Urinary bladder (tissue), 4 donors: ENCODE measurements around the gene NUP85. TPM values are rescaled to one million over a fixed set of nuclear protein-coding genes. Genes with fewer than 3 reads are reported as not detected.
"Not testable (repeated sequence)": the region's sequence is repeated elsewhere in the genome, so short reads cannot be mapped to it uniquely, and the experiment has no call there.

Experiments used
- DNase-seq: peaks from one replicate; pipeline ENCODE4 v3.0.0-alpha.2; 2015; ENCODE audit errors: extremely low spot score
- H3K27ac ChIP-seq: one replicate; pipeline ENCODE4 v1.5.1; 2013; ENCODE audit warnings: low read depth, mild to moderate bottlenecking, moderate library complexity
- H3K36me3 ChIP-seq: one replicate; pipeline ENCODE4 v1.6.1; 2013; ENCODE audit warnings: mild to moderate bottlenecking, moderate library complexity; ENCODE audit not compliant: insufficient read depth
- H3K4me1 ChIP-seq: one replicate; pipeline ENCODE4 v1.6.1; 2013; ENCODE audit warnings: mild to moderate bottlenecking, moderate library complexity; ENCODE audit not compliant: insufficient read depth
- H3K4me3 ChIP-seq: one replicate; pipeline ENCODE4 v1.5.1; 2013; ENCODE audit warnings: low read depth, low read length
- WGBS: extraction: QIAGEN DNeasy Blood & Tissue Kit; methylation state at CpG from one replicate; pipeline ENCODE4 v1.1.7; 2013; 5-methylcytosine and 5-hydroxymethylcytosine counted together
- polyA plus RNA-seq: library from polyadenylated mRNA; stranded (reverse); fragments of 200-250 nt; gene quantifications from one replicate; pipeline ENCODE4 v1.2.3, GENCODE V29; 2013
- total RNA-seq: library from RNA; depleted of rRNA; stranded (reverse); fragments of >200 nt; gene quantifications from one replicate; pipeline ENCODE4 v1.2.3, GENCODE V29; 2014
- donor health status: healthy with polysubstance abuse.
- donor health status: healthy.

The NUP85 gene
- total and polyA plus RNA-seq, 2 donors: 36.6 to 40.2 TPM

GRCh38 chr17:75181608-75182318, 23.7 kb upstream of the NUP85 start:
- peak overlapping the region; percentile 98 for H3K27ac ChIP-seq
- peaks cover 2% of the 10 kb centered on the region for H3K36me3 ChIP-seq
- H3K4me1 ChIP-seq: no peaks in the 10 kb centered on the region
- no peak for DNase-seq
- peak overlapping the region; percentile 98 for H3K4me3 ChIP-seq
- under 1% methylated on average over 34 of the region's 34 CpGs for WGBS

GRCh38 chr17:75182319-75182568, 23.2 kb upstream of the NUP85 start:
- Histone ChIP-seq H3K4me1 (no peaks in the 10 kb centered on the region), H3K36me3 (peaks cover 2% of the 10 kb centered on the region), H3K27ac (peak overlapping the region; percentile 98), H3K4me3 (peak overlapping the region; percentile 98)
- under 1% methylated on average over 33 of the region's 33 CpGs for WGBS
- no peak for DNase-seq

DNA sequence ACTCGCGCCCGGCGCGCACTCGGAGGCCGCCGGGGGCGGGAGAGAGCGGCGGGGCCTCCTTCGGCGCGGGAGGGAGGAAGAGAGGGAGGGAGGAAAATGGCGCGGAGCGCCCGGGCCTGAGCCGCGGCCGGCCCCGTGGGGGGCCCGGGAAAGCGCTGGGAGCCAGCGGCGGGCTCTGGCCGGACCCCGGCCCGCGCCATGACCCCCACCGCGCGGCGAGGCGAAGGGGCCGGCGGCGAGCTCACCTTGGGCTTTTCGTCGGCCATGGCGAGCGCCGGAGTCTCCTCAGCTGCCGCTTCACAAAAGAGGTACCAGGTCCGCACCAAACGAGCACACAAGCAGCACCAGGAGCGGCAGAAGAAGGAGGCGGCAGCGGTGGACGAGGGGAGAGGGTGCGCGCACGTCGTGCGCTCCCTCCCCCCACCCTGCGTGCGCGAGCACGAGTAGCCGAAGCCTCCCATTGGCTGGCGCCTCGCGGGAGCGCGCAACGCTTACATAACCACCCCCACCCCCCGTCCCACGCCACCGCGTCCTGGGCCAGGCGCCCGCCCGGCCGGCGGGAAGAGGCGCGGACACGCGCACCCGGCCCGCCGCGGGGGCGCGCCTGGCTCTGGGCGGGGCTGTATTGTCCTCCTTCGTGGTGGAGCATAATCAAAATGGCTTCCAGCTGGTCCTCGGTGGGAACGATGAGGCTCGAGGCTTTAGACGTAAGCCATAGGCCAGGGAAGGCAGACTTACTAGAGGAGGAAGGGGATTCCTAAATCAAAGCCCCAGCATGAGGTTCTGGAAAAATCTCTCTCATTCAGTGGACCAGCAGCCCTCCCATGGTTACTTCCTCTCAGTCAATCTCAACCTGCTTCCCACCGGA, 22.7 kb upstream of the NUP85 start, which contains the start of gene SUMO2:
Gene SUMO2 (minus strand): TSS at position 391 of the 868 bp plus-strand sequence. CDS start 125 bp downstream, at position 266.
- peak; percentile 73 for DNase-seq
- H3K36me3 ChIP-seq: peaks cover 2% of the 10 kb centered on the region
- peak within 1 kb of the TSS; percentile 98 for H3K4me3 ChIP-seq
- no peaks in the 10 kb centered on the region for H3K4me1 ChIP-seq
- peak within 1 kb of the TSS; percentile 98 for H3K27ac ChIP-seq
- 1% methylated on average over 91 of the region's 92 CpGs for WGBS

- no peak overlapping the region for H3K4me3 ChIP-seq
- DNase-seq: no peak
- WGBS: 95% methylated on average over 9 of the region's 9 CpGs
- H3K36me3 ChIP-seq: no peaks in the 10 kb centered on the region
- no peaks in the 10 kb centered on the region for H3K4me1 ChIP-seq
- no peak overlapping the region for H3K27ac ChIP-seq
Measured at GRCh38 chr17:75183999-75184884, 21.2 kb upstream of the NUP85 start.

DNA sequence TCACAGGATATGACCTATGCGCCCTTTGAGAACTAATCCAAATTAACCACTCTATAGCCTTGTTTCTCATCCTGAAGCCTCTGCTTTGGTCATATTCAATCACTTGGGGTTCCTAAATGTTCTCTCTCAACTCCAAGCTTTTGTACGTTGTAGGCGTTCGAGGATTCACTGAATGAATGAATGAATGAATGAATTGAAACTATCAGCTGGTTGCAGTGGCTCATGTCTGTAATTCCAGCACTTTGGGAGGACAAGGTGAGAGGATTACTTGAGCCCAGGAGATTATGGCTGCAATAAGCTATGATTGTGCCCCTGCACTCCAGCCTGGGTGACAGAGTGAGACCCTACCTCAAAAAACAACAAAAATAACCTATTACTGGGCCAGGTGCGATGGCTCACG, 16.9 kb upstream of the NUP85 start:
- Histone ChIP-seq H3K4me1 (no peaks in the 10 kb centered on the region), H3K36me3 (no peaks in the 10 kb centered on the region), H3K4me3 (no peak overlapping the region), H3K27ac (no peak overlapping the region)
- WGBS: 89% methylated on average over 6 of the region's 6 CpGs
- no peak for DNase-seq

DNA sequence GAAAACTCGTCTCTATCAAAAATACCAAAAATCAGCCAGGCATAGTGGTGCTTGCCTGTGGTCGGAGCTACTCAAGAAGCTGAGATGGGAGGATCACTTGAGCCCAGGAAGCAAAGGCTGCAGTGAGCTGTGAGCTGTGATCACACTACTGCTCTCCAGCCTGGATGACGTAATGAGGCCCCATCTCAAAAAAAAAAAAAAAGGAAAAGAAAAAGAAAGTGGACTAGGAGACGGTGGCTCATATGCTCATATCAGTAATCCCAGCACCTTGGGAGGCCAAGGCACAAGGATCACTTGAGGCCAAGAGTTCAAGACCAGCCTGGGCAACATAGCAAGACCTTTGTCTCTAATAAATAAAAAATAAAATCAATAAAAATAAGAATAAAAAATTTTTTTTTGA, 13.9 kb upstream of the NUP85 start:
- Histone ChIP-seq H3K4me3 (no peak overlapping the region), H3K27ac (no peak overlapping the region), H3K4me1 (no peaks in the 10 kb centered on the region), H3K36me3 (no peaks in the 10 kb centered on the region)
- WGBS: 50% methylated on average over 4 of the region's 4 CpGs
- no peak for DNase-seq

- Histone ChIP-seq H3K36me3 (no peaks in the 10 kb centered on the region), H3K27ac (no peak overlapping the region), H3K4me3 (no peak overlapping the region), H3K4me1 (no peaks in the 10 kb centered on the region)
- DNase-seq: no peak
- 83% methylated on average over 4 of the region's 5 CpGs for WGBS
Measured at GRCh38 chr17:75194879-75195278, 10.6 kb upstream of the NUP85 start.

DNA sequence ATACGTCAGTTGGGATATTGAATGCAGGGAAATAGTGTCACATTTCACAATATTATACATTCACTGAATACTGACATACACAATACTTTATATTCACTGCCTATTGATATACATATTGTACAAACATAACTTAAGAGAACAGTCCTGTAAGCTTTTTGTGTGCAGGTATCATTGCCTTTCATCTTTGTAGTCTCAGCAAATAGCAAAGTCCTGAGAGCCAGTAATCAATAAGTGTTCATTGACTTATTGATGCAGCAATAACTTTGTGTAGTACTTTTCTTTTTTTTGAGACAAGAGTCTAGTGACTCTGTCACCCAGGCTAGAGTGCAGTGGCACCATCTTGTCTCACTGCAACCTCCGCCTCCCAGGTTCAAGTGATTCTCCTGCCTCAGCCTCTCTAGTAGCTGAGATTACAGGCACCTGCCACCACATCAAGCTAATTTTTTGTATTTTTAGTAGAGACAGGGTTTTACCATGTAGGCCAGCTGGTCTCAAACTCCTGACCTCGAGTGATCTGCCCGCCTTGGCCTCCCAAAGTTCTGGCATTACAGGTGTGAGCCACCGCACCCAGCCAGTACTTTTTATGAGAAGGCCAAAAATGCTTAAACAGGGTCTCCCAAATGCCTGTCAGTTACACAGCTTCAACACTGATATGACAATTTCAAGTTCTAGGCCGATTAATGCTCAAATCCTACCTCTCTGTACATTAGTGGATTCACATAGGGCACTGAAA, 5.4 kb upstream of the NUP85 start:
- Histone ChIP-seq H3K4me3 (no peak overlapping the region), H3K36me3 (no peaks in the 10 kb centered on the region), H3K27ac (no peak overlapping the region), H3K4me1 (no peaks in the 10 kb centered on the region)
- no peak for DNase-seq
- 89% methylated on average over 6 of the region's 6 CpGs for WGBS

- Histone ChIP-seq H3K36me3 (peaks cover 2% of the 10 kb centered on the region), H3K27ac (peak overlapping the region; percentile 96), H3K4me1 (no peaks in the 10 kb centered on the region), H3K4me3 (peak overlapping the region; percentile 88)
- under 1% methylated on average over 22 of the region's 22 CpGs for WGBS
- no peak for DNase-seq
Measured at GRCh38 chr17:75205793-75206163, 299 bp downstream of the NUP85 start.

DNA sequence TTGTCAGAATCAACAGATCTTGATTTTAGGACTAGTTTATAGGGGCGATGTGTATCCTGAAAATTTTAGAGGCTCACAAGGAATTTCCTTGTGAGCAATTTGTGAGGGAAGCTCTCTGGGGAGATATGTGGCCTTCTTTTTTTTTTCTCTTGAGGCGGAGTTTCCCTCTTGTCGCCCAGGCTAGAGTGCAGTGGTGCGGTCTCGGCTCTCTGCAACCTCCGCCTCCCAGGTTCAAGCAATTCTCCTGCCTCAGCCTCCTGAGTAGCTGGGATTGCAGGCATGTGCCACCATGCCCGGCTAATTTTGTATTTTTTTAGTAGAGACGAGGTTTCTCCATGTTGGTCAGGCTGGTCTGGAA, 1.6 kb downstream of the NUP85 start:
- not testable (repeated sequence) for H3K4me1 ChIP-seq, H3K36me3 ChIP-seq, H3K4me3 ChIP-seq, DNase-seq, H3K27ac ChIP-seq
- 88% methylated on average over 8 of the region's 8 CpGs for WGBS

DNA sequence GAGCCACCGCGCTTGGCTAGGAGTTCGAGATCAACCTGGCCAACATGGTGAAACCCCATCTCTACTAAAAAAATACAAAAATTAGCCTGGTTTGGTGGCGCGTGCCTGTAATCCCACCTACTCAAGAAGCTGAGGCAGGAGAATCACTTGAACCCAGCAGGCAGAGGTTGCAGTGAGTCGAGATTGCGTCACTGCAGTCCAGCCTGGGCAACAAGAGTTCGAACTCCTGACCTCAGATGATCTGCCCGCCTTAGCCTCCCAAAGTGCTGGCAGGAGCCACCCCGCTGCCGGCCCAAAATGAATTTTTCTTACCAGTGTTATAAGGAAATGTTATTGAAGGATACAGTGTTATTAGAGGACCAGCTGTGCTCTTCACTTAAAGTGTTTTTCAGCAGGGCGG, 2.3 kb downstream of the NUP85 start:
- DNase-seq: no peak
- 82% methylated on average over 12 of the region's 12 CpGs for WGBS
- no peak overlapping the region for H3K4me3 ChIP-seq
- peaks cover 2% of the 10 kb centered on the region for H3K36me3 ChIP-seq
- H3K27ac ChIP-seq: no peak overlapping the region
- no peaks in the 10 kb centered on the region for H3K4me1 ChIP-seq

DNA sequence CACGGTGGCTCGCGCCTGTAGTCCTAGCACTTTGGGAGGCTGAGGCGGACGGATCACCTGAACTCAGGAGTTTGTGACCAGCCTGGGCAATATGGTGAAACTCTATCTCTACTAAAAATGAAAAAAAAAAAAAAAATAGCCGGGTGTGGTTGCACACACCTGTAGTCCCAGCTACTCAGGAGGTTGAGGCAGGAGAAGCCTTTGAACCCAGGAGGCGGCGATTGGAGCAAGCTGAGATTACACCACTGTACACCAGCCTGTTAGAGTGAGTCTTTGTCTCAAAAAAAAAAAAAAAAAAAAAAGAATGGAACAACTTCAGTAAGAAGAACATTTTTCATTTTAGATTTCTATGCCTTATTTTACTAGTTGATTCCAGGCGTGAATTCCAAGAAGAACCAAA, 2.7 kb downstream of the NUP85 start:
- Histone ChIP-seq H3K4me3 (no peak overlapping the region), H3K36me3 (peaks cover 2% of the 10 kb centered on the region), H3K27ac (no peak overlapping the region), H3K4me1 (no peaks in the 10 kb centered on the region)
- DNase-seq: no peak
- 93% methylated on average over 9 of the region's 9 CpGs for WGBS

DNA sequence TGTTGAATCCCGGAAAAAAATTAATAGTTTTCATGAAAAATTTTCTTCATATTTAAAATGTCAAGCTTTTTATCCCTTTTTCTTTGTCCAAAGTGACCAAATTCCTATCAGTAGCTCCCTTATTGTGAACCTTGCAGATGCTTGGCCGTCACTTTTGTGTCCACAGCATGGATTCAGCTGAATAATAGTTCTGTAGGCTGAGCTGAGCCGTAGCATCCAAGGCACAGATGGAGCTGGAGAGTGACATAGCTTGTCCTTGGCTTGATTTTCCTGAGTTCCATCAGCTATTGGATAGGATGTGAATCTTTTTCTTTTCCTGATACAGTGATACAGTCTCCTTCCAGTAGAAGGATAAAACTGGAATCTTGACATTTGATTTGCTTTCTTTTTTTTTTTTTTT, 3.6 kb downstream of the NUP85 start:
- Histone ChIP-seq H3K4me1 (no peaks in the 10 kb centered on the region), H3K36me3 (peaks cover 5% of the 10 kb centered on the region), H3K4me3 (no peak overlapping the region), H3K27ac (no peak overlapping the region)
- DNase-seq: no peak
- WGBS: 82% methylated on average over 3 of the region's 3 CpGs
